ACC112 (cell line): ENCODE results near the gene SRP54.

Source experiments
- H2AFZ ChIP-seq: fragments of 200-600 bp; sonication (generic); one replicate; pipeline ENCODE4 v1.6.0; 2017; ENCODE audit warnings: antibody characterized with exemption, low read length; ENCODE audit not compliant: unreplicated experiment
- H3K27ac ChIP-seq: fragments of 200-600 bp; sonication (generic); 2 replicates; pipeline ENCODE4 v1.5.1; 2014; ENCODE audit warnings: low read depth, mild to moderate bottlenecking, antibody characterized with exemption, low read length, moderate library complexity
- H3K27me3 ChIP-seq: fragments of 200-600 bp; sonication (generic); 2 replicates; pipeline ENCODE4 v1.6.1; 2014; ENCODE audit warnings: mild to moderate bottlenecking, antibody characterized with exemption, low read length, moderate library complexity, mixed read lengths; ENCODE audit not compliant: insufficient read depth
- H3K36me3 ChIP-seq: fragments of 200-600 bp; sonication (generic); 2 replicates; pipeline ENCODE4 v1.6.1; 2016; ENCODE audit warnings: mild to moderate bottlenecking, antibody characterized with exemption, low read length, moderate library complexity, mixed read lengths; ENCODE audit not compliant: insufficient read depth
- H3K4me1 ChIP-seq: fragments of 200-600 bp; sonication (generic); one replicate; pipeline ENCODE4 v1.6.1; 2016; ENCODE audit warnings: low read length, mixed read lengths; ENCODE audit not compliant: insufficient read depth, unreplicated experiment, control insufficient read depth
- H3K4me3 ChIP-seq: fragments of 200-600 bp; sonication (generic); 2 replicates; pipeline ENCODE4 v1.5.1; 2014; ENCODE audit warnings: mild to moderate bottlenecking, low read depth, low read length
- H3K79me2 ChIP-seq: fragments of 200-600 bp; sonication (generic); one replicate; pipeline ENCODE4 v1.6.0; 2016; ENCODE audit warnings: low read length; ENCODE audit not compliant: control insufficient read depth, unreplicated experiment, insufficient read depth

SRP54 gene

DNA sequence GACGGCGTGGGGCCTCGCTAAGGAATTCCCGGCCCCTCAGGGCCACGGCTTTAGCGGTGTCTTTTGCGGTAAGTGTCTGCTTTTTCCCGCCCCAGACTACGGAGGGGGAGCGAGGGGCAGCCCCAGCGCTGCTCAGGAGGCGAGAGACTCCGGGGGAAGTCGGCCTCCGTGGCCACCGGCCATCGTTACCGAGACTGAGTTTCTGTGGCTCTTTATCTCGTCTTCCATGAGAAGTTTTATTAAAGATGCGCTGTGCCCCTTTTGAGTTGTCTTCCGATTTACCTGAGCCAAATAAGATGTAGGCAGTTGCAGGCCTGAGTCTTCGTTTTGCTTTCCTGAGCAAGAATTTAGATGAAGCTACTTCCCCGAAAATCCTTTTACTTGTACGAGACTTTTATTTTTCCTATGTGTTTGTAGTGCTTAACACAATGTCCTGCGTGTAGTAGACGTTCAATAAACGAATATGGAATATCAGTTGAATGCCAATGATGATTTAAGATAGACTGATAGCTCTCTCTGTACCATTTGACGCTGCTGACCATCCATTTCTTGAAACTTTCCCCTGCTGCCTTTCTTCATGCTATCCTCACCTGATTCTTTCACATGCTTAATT lies 462 bp downstream of the SRP54 start:
- peak overlapping the region; percentile 98 for H3K27ac ChIP-seq
- peak overlapping the region; percentile 79 for H2AFZ ChIP-seq
- no peaks in the 10 kb centered on the region for H3K27me3 ChIP-seq
- H3K79me2 ChIP-seq, result peaks cover 73% of the 10 kb centered on the region
- peak overlapping the region; percentile 87 for H3K4me3 ChIP-seq
- no peaks in the 10 kb centered on the region for H3K36me3 ChIP-seq
- H3K4me1 ChIP-seq, result peaks cover 31% of the 10 kb centered on the region

DNA sequence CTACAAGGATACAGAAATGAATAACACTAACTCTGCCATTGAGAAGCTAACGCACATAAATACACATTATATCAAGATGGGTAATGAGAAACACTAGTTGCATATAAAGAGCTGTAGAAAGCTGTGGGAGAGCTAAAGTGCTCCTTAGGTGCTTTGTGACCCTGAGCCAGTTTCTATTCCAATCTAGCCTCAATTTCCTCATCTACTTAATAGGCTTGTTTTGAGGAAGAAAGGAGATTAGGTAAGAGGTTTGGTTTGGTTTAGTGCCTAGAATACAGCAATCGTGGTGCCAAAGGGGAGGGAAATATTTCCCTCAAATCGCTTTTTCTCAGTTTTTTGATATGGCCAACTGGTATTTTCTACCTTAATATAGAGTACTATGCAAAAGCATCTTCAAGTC lies 994 bp downstream of the SRP54 start:
- peaks cover 31% of the 10 kb centered on the region for H3K4me1 ChIP-seq
- H3K27ac ChIP-seq, result peak overlapping the region; percentile 98; the same call in 1 of the 2 replicates
- H3K79me2 ChIP-seq, result peaks cover 72% of the 10 kb centered on the region
- H3K36me3 ChIP-seq, result no peaks in the 10 kb centered on the region
- no peaks in the 10 kb centered on the region for H3K27me3 ChIP-seq
- H2AFZ ChIP-seq, result peak overlapping the region; percentile 79
- peak overlapping the region; percentile 87 for H3K4me3 ChIP-seq

DNA sequence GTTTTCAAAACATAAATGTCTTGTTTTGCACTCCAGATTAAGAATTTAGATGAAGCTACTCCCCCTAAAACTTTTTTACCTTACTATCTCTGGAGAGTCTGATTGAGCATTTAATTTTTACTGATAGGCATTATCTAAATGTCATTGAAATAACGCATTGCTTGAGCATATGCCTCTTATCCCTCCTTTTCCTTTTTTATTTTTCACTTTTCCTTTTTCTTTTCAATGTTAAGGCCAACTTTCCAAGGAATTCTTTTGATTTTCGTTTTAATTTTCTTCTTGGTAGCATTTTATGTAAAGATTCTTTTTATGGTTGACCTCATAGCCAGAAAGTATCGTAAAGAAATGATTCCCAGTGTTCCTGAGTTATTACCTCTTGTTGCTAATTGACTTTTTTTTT lies 2.9 kb downstream of the SRP54 start:
- Histone ChIP-seq H3K79me2 (peaks cover 76% of the 10 kb centered on the region), H3K27ac (no peak overlapping the region), H2AFZ (no peak overlapping the region), H3K4me1 (peaks cover 30% of the 10 kb centered on the region), H3K36me3 (no peaks in the 10 kb centered on the region), H3K4me3 (peak overlapping the region; percentile 87), H3K27me3 (no peaks in the 10 kb centered on the region)

DNA sequence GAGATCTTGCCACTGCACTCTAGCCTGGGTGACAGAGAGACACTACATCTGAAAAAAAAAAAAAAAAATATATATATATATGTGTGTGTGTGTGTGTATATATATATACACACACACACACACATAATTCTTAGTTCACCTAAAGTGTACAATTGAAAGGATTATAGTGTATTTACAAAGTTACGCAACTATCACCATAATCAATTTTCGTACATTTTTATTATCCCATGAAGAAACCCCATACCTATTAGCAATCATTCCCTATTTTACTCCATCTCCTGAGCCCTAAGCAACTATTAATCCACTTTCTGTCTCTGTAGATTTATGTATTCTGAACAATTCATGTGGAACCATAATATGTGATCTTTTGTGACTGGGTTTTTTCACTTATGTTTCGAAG lies 4.4 kb downstream of the SRP54 start:
- peaks cover 84% of the 10 kb centered on the region for H3K79me2 ChIP-seq
- no peak overlapping the region for H3K4me3 ChIP-seq
- H3K36me3 ChIP-seq, result no peaks in the 10 kb centered on the region
- H2AFZ ChIP-seq, result no peak overlapping the region
- no peak overlapping the region for H3K27ac ChIP-seq
- H3K27me3 ChIP-seq, result no peaks in the 10 kb centered on the region
- peaks cover 29% of the 10 kb centered on the region for H3K4me1 ChIP-seq

DNA sequence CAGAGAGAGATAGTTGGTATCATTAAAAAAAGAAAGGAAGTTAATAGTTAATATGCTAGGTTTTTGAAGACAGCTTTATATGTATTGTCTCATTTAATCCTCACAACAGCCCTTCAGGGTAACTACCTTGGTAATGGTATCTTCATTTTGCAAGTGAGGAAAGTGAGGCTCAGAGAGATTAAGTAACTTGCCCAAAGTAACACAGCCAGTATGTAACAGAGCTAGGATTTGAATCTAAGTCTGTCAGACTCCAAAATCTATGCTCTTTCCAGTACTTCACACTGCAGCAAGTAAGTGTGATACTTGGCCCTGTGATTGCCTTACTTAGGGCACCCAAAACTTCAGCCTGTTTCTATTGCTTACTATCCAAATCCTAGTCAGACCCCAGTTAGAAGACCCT lies 7.0 kb downstream of the SRP54 start:
- Histone ChIP-seq H3K27me3 (no peaks in the 10 kb centered on the region), H3K36me3 (no peaks in the 10 kb centered on the region), H2AFZ (no peak overlapping the region), H3K4me1 (peaks cover 18% of the 10 kb centered on the region), H3K79me2 (peaks cover 82% of the 10 kb centered on the region), H3K27ac (no peak overlapping the region), H3K4me3 (no peak overlapping the region)

DNA sequence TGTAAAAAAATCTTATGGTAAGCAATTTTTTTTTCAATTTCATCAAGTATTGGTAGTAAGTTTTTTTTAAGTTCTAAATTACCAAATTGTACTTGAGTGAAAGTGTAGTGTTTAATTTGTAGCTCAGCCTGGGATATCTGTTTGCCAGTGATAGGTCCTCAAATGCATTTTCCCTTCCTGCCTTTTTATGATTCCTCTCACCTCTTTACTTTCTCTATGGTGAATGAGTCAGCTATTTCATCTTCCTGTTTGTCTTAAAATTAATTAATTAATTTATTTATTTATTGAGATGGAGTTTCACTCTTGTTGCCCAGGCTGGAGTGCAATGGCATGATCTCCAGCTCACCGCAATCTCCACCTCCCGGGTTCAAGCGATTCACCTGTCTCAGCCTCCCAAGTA lies 10.6 kb downstream of the SRP54 start:
- no peak overlapping the region for H3K27ac ChIP-seq
- H3K36me3 ChIP-seq, result no peaks in the 10 kb centered on the region; the same call in 1 of the 2 replicates
- no peaks in the 10 kb centered on the region for H3K27me3 ChIP-seq
- peaks cover 62% of the 10 kb centered on the region for H3K79me2 ChIP-seq
- H3K4me1 ChIP-seq, result peaks cover 7% of the 10 kb centered on the region
- no peak overlapping the region for H2AFZ ChIP-seq
- no peak overlapping the region for H3K4me3 ChIP-seq

DNA sequence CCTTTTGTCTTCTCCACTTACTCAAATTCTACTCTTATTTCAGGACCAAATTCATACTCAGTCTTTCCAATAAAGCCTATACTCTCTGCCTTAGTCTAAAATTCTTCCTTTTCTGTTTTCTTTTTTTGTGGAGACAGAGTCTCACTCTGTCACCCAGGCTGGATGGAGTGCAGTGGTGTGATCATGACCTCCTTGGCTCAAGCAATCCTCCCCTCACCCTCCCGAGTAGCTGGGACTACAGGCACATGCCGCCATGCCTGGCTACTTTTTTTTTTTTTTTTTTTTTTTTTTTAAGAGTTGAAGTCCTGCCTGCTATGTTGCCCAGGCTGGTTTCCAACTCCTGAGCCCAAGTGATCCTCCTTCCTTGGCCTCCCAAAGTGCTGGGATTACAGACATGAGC lies 11.9 kb downstream of the SRP54 start:
- no peaks in the 10 kb centered on the region for H3K27me3 ChIP-seq
- H3K4me1 ChIP-seq, result peaks cover 4% of the 10 kb centered on the region
- no peak overlapping the region for H2AFZ ChIP-seq
- peaks cover 50% of the 10 kb centered on the region for H3K79me2 ChIP-seq
- H3K27ac ChIP-seq, result no peak overlapping the region
- no peak overlapping the region for H3K4me3 ChIP-seq
- H3K36me3 ChIP-seq, result no peaks in the 10 kb centered on the region; the same call in 1 of the 2 replicates

DNA sequence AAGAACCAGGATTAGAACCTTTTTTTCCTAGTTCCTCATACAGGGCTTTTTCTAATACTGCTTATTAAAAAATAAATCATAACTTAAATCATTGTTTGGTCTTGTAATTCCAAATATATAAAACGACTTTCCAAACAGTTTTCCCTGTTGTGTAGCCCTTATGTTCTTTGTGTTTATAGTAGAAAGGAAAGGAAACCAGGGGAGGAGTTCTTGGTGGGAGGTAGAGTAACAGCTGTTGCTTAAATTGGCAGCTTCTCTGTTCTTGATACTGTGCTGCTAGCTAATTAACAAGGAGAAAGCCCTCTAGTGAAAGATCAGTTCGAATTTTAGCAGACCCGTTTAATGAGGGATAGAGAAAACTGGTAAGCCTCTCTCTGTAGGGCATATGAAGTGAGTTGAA lies 15.0 kb downstream of the SRP54 start:
- Histone ChIP-seq H3K79me2 (peaks cover 24% of the 10 kb centered on the region), H3K27ac (no peak overlapping the region), H3K4me3 (no peak overlapping the region), H3K4me1 (no peaks in the 10 kb centered on the region), H2AFZ (no peak overlapping the region), H3K36me3 (peaks cover 4% of the 10 kb centered on the region), H3K27me3 (no peaks in the 10 kb centered on the region)

DNA sequence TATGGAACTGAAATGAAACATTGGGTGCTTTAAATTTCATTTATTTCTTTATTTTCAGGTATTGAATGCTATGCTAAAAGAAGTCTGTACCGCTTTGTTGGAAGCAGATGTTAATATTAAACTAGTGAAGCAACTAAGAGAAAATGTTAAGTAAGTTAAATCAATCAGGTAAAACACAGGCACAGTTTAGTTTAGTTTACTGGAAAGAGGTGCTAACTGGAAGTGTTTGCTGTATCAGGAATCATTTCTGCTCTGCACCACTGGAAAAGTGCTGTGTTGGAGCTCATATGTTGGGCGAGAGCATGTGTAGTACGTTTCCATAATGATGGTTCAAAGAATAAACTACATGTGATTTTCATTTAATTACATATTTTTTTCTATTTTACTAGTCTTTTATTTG lies 16.7 kb downstream of the SRP54 start:
- H3K36me3 ChIP-seq, result peaks cover 10% of the 10 kb centered on the region
- no peak overlapping the region for H3K4me3 ChIP-seq
- no peaks in the 10 kb centered on the region for H3K27me3 ChIP-seq
- H3K79me2 ChIP-seq, result peaks cover 13% of the 10 kb centered on the region
- no peak overlapping the region for H3K27ac ChIP-seq
- H2AFZ ChIP-seq, result no peak overlapping the region
- H3K4me1 ChIP-seq, result no peaks in the 10 kb centered on the region

DNA sequence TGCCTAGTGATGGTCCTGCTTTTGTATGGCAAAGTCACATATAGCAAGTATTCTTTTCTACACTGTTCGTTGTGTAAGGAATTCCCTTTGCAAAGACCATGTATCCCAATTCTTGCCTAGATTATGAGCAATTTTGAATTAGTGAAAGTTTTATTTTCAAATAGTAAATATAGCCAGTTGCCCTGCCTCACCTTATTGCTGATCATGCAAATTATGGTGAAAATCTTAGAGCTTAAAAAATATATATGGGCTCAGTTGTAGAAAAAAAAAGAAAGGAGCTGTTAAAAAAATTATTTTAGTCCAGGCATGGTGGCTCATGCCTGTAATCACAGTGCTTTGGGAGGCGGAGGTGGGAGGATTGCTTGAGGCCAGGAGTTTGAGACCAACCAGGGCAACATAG lies 18.8 kb downstream of the SRP54 start:
- H3K4me3 ChIP-seq, result no peak overlapping the region
- H3K4me1 ChIP-seq, result no peaks in the 10 kb centered on the region
- no peak overlapping the region for H2AFZ ChIP-seq
- H3K27ac ChIP-seq, result no peak overlapping the region
- H3K36me3 ChIP-seq, result peaks cover 15% of the 10 kb centered on the region
- H3K27me3 ChIP-seq, result no peaks in the 10 kb centered on the region
- H3K79me2 ChIP-seq, result peaks cover 3% of the 10 kb centered on the region

DNA sequence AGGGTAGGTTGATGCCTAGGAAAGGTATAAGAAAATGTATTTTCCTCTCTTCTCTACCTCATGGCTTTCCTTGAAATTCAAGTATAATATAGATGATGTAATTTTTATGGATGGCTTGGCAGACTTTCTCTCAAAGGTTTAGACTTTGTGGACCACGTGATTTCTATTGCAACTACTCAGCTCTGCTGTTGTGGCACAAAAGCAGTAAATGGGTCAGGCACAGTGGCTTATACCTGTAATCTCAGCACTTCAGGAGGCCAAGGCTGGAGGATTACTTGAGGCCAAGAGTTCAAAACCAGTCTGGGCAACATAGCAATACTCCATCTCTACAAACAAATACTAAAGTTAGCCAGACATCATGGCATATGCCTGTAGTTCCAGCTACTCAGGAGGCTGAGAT lies 22.0 kb downstream of the SRP54 start:
- H3K36me3 ChIP-seq, result peaks cover 30% of the 10 kb centered on the region
- no peak overlapping the region for H3K4me3 ChIP-seq
- H3K4me1 ChIP-seq, result no peaks in the 10 kb centered on the region
- no peak overlapping the region for H2AFZ ChIP-seq
- H3K27ac ChIP-seq, result no peak overlapping the region
- no peaks in the 10 kb centered on the region for H3K27me3 ChIP-seq
- no peaks in the 10 kb centered on the region for H3K79me2 ChIP-seq
